ENCODE data around the gene AAK1. TPM values are rescaled to one million over a fixed set of nuclear protein-coding genes. Genes with fewer than 3 reads are reported as not detected.

AAK1 gene
- total and polyA plus RNA-seq, 2 of the 13 experiments (the other 11 are each of a cell fraction or from before 2014, with no cell fraction given): 9.8 to 10.3 TPM

- TF ChIP-seq DPF2 (CRISPR knock-in tag; IDR thresholded peaks at IDR 0.05; ENCODE audit: borderline replicate concordance, low read depth): no peak
These were observed 118.3 kb downstream of the AAK1 start (continued) for GRCh38 chr2:69525261-69525660.

GRCh38 chr2:69524799-69525198 is 118.7 kb downstream of the AAK1 start:
- Histone ChIP-seq H3K9me3 (ENCODE audit: low read length) (no peaks in the 10 kb centered on the region), H3K36me3 (replicated peaks in 1 of 2; ENCODE audit: control insufficient read depth in 1 of 2, insufficient read depth in 2 of 2, low read length in 2 of 2) (peaks cover 10 to 37% of the 10 kb centered on the region in 2 experiments), H3K9ac (ENCODE audit: insufficient read depth, low read depth, low read length) (no peak overlapping the region), H3K4me3 (replicated peaks in 1 of 3; ENCODE audit: insufficient read depth in 1 of 3, low read depth in 2 of 3, low read length in 3 of 3) (no peak overlapping the region), H3K4me1 (ENCODE audit: insufficient read depth, low read length) (peaks cover 12% of the 10 kb centered on the region), H4K20me1 (ENCODE audit: insufficient read depth, low read length) (0 out of 2 replicates have a peak, but pooled peaks cover 3% of the 10 kb centered on the region), H3K27me3 (ENCODE audit: control insufficient read depth in 1 of 2, insufficient read depth in 2 of 2, low read length in 2 of 2) (no peaks in the 10 kb centered on the region), H2AFZ (ENCODE audit: low read length) (no peak overlapping the region), H3K27ac (ENCODE audit: extremely low read length, insufficient read depth, low read length) (no peak overlapping the region), H3K79me2 (ENCODE audit: insufficient read depth, low read length) (no peaks in the 10 kb centered on the region), H3K4me2 (ENCODE audit: low read depth, low read length) (no peak overlapping the region)
- no peak for ATAC-seq
- in situ Hi-C loops (cut with HindIII; ENCODE audit: extremely low pct_ligation_motif_present, low pct_unique_long_range_greater_than_20kb) (no loop called here), intact Hi-C loops (cut with micrococcal nuclease; ENCODE audit: unreplicated experiment) (no loop called here)
- WGBS (ENCODE audit: low lambda C conversion rate): 96% methylated on average over 1 of the region's 1 CpG
- ChIA-PET POLR2A (interaction anchor here (1.2 kb wide), 1 partner anchor 88 kb away, joined by 4 read pairs; the partner anchor contains the start of gene NFU1), CTCF (ENCODE audit: low intra/inter-chr PET ratio, low total read pairs) (no interaction called here)
- TF ChIP-seq SCMH1 (CRISPR knock-in tag; IDR thresholded peaks at IDR 0.05; ENCODE audit: borderline replicate concordance): no peak
- TF ChIP-seq NR2F1 (CRISPR knock-in tag; IDR thresholded peaks at IDR 0.05): no peak
- no peak for TF ChIP-seq MED8 (CRISPR knock-in tag; IDR thresholded peaks at IDR 0.05; ENCODE audit: insufficient replicate concordance)
- TF ChIP-seq, protein P1, sequence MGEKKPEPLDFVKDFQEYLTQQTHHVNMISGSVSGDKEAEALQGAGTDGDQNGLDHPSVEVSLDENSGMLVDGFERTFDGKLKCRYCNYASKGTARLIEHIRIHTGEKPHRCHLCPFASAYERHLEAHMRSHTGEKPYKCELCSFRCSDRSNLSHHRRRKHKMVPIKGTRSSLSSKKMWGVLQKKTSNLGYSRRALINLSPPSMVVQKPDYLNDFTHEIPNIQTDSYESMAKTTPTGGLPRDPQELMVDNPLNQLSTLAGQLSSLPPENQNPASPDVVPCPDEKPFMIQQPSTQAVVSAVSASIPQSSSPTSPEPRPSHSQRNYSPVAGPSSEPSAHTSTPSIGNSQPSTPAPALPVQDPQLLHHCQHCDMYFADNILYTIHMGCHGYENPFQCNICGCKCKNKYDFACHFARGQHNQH (CRISPR knock-in tag; IDR thresholded peaks at IDR 0.05): no peak
- no peak for TF ChIP-seq PPARG (CRISPR knock-in tag; conservative IDR thresholded peaks at IDR 0.05)
- no peak for TF ChIP-seq ZSCAN30 (CRISPR knock-in tag; IDR thresholded peaks at IDR 0.05)
- no peak for TF ChIP-seq ZSCAN22 (CRISPR knock-in tag; IDR thresholded peaks at IDR 0.05)
- TF ChIP-seq MAFK (conservative IDR thresholded peaks at IDR 0.05 in 1 of 2, IDR thresholded peaks at IDR 0.05 in 1 of 2; ENCODE audit: low read length in 2 of 2): no peak
- TF ChIP-seq NFKB2 (CRISPR knock-in tag; IDR thresholded peaks at IDR 0.05; ENCODE audit: borderline replicate concordance): no peak
- TF ChIP-seq ZNF460 (CRISPR knock-in tag; IDR thresholded peaks at IDR 0.05; ENCODE audit: borderline replicate concordance): no peak
- TF ChIP-seq PCBP2 (optimal IDR thresholded peaks at IDR 0.05; ENCODE audit: low read depth, low read length, poor library complexity, severe bottlenecking): no peak
- no peak for TF ChIP-seq MXI1 (IDR thresholded peaks at IDR 0.05; ENCODE audit: borderline replicate concordance, low read depth, low read length)
- no peak for TF ChIP-seq ZNF180 (CRISPR knock-in tag; IDR thresholded peaks at IDR 0.05; ENCODE audit: borderline replicate concordance, low read depth)
- TF ChIP-seq PITX1 (CRISPR knock-in tag; IDR thresholded peaks at IDR 0.05): no peak
- no peak for FAIRE-seq
- no TSS peak for BruUV-seq (replicated peaks)
- no peak for DNase-seq (ENCODE audit: low spot score)
